Neural cell (in vitro differentiated cells): ENCODE results near the gene INO80C. TPM values are rescaled to one million over a fixed set of nuclear protein-coding genes. Genes with fewer than 3 reads are reported as not detected.

Experiments
- H2AFZ ChIP-seq: fragments of 200-600, 300-800 bp; sonication (generic), shearing (Covaris generic); 2 replicates; pipeline ENCODE4 v1.6.0; 2014; ENCODE audit warnings: low read depth, mild to moderate bottlenecking, antibody characterized with exemption, low read length, moderate library complexity
- H3F3A ChIP-seq: fragments of 200-600 bp; shearing (Covaris generic); 2 replicates; pipeline ENCODE4 v1.6.1; 2016; ENCODE audit warnings: mild to moderate bottlenecking, moderate library complexity, mixed read lengths, antibody characterized with exemption, low read length; ENCODE audit not compliant: insufficient read depth, poor library complexity, severe bottlenecking
- H3K27ac ChIP-seq: fragments of 200-600, 300-800 bp; sonication (generic), shearing (Covaris generic); 2 replicates; pipeline ENCODE4 v1.5.1; 2014; ENCODE audit warnings: mild to moderate bottlenecking, low read length, moderate library complexity
- H3K27me3 ChIP-seq: fragments of 300-800, 200-600 bp; sonication (generic), shearing (Covaris generic); 2 replicates; pipeline ENCODE4 v1.6.0; 2014; ENCODE audit warnings: mild to moderate bottlenecking, low read depth, low read length, moderate library complexity; ENCODE audit not compliant: insufficient read depth
- H3K36me3 ChIP-seq: fragments of 300-800, 200-600 bp; sonication (generic), shearing (Covaris generic); 2 replicates; pipeline ENCODE4 v1.5.1; 2014; ENCODE audit warnings: mild to moderate bottlenecking, antibody characterized with exemption, low read length, moderate library complexity; ENCODE audit not compliant: insufficient read depth
- H3K4me2 ChIP-seq: fragments of 300-800, 200-600 bp; sonication (generic), shearing (Covaris generic); 2 replicates; pipeline ENCODE4 v1.6.0; 2014; ENCODE audit warnings: mild to moderate bottlenecking, low read length
- H3K4me3 ChIP-seq: fragments of 300-800, 200-600 bp; sonication (generic), shearing (Covaris generic); 2 replicates; pipeline ENCODE4 v1.5.1; 2014; ENCODE audit warnings: mild to moderate bottlenecking, low read length, moderate library complexity
- H3K79me2 ChIP-seq: fragments of 200-600 bp; shearing (Covaris generic); replicated peaks from 2 replicates; pipeline ENCODE4 v1.6.0; 2014; ENCODE audit warnings: mild to moderate bottlenecking, low read length, moderate library complexity; ENCODE audit not compliant: insufficient read depth
- H3K9ac ChIP-seq: fragments of 300-800, 200-600 bp; sonication (generic), shearing (Covaris generic); 2 replicates; pipeline ENCODE4 v1.6.1; 2016; ENCODE audit warnings: mild to moderate bottlenecking, low read length, mixed read lengths
- H3K9me2 ChIP-seq: fragments of 200-600 bp; shearing (Covaris generic); 2 replicates; pipeline ENCODE4 v1.6.1; 2016; ENCODE audit warnings: mild to moderate bottlenecking, low read length, mixed read lengths; ENCODE audit not compliant: insufficient read depth
- H3K9me3 ChIP-seq: fragments of 200-600, 300-800 bp; sonication (generic), shearing (Covaris generic); 2 replicates; pipeline ENCODE4 v1.6.1; 2016; ENCODE audit warnings: mild to moderate bottlenecking, mixed run types, low read length, moderate library complexity, mixed read lengths
- H4K20me1 ChIP-seq: fragments of 200-600 bp; shearing (Covaris generic); 2 replicates; pipeline ENCODE4 v1.6.1; 2016; ENCODE audit warnings: mild to moderate bottlenecking, mixed run types; ENCODE audit not compliant: insufficient read depth
- EP300 ChIP-seq: fragments of 450-650 bp; conservative IDR thresholded peaks from 2 replicates; pipeline ENCODE4 v1.6.1; 2014; ENCODE audit warnings: antibody characterized with exemption, mild to moderate bottlenecking, moderate library complexity; ENCODE audit not compliant: poor library complexity, severe bottlenecking
- EZH2 ChIP-seq: fragments of 200-600, 300-800 bp; shearing (Covaris generic), sonication (generic); IDR thresholded peaks from 2 replicates; pipeline ENCODE4 v1.6.1; 2014; ENCODE audit warnings: antibody characterized with exemption, low read length, borderline replicate concordance, mild to moderate bottlenecking; ENCODE audit not compliant: insufficient read depth, poor library complexity, severe bottlenecking
- MXI1 ChIP-seq: fragments of 450-650 bp; conservative IDR thresholded peaks from 2 replicates; pipeline ENCODE4 v1.6.1; 2014; ENCODE audit warnings: antibody characterized with exemption, mild to moderate bottlenecking; ENCODE audit not compliant: poor library complexity, severe bottlenecking
- POLR2AphosphoS5 ChIP-seq: IDR thresholded peaks from 2 replicates; pipeline ENCODE4 v1.6.1; 2012
- RAD21 ChIP-seq: fragments of 450-650 bp; conservative IDR thresholded peaks from 2 replicates; pipeline ENCODE4 v1.6.1; 2014; ENCODE audit warnings: antibody characterized with exemption, mild to moderate bottlenecking, moderate library complexity
- SMC3 ChIP-seq: fragments of 450-650 bp; conservative IDR thresholded peaks from 2 replicates; pipeline ENCODE4 v1.6.1; 2014; ENCODE audit warnings: antibody characterized with exemption, mild to moderate bottlenecking, moderate library complexity; ENCODE audit not compliant: poor library complexity
- TAF1 ChIP-seq: IDR thresholded peaks from 2 replicates; pipeline ENCODE4 v1.6.1; 2012; ENCODE audit warnings: low read depth
- polyA plus RNA-seq: library from polyadenylated mRNA; depleted of rRNA; stranded (reverse); fragments of >200 nt; gene quantifications from 2 replicates; pipeline ENCODE4 v1.2.3, GENCODE V29; 2014
- TF ChIP-seq, protein P1 (sequence below): IDR thresholded peaks from 2 replicates; pipeline ENCODE4 v1.6.1; 2012; ENCODE audit warnings: borderline replicate concordance
- TF ChIP-seq, protein P2 (sequence below): fragments of 450-650 bp; IDR thresholded peaks from 2 replicates; pipeline ENCODE4 v1.5.1; 2014; ENCODE audit warnings: antibody characterized with exemption, mild to moderate bottlenecking, moderate library complexity; ENCODE audit not compliant: poor library complexity, severe bottlenecking

INO80C gene
- polyA plus RNA-seq, 1 donor from 2014 or later = 30.5 TPM

DNA sequence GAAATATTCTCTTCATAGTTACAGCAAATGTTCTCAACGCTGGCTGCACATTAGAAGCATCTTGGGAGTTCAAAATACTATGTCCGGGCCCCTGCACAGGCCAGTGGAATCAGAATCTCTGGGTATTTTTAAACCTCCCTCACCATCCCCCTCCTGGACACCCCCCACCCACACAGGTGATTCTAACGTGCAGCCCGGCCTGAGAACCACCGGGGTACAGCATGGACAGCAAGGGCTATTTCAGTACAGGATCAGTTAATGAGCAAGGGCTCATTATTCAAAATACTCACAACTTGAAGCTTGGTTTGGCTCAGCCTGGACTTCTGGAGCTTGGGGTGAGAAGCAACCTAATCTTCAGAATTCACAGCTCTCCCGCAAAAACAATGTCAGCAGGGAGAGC is 31.4 kb downstream of the INO80C start:
- Histone ChIP-seq H4K20me1 (no peaks in the 10 kb centered on the region), H3K27me3 (no peaks in the 10 kb centered on the region), H3K79me2 (no peaks in the 10 kb centered on the region), H3K4me2 (no peak overlapping the region), H2AFZ (no peak overlapping the region), H3K36me3 (no peaks in the 10 kb centered on the region), H3K4me3 (no peak overlapping the region), H3K9me3 (no peaks in the 10 kb centered on the region), H3K9me2 (no peaks in the 10 kb centered on the region), H3F3A (no peaks in the 10 kb centered on the region), H3K27ac (no peak overlapping the region), H3K9ac (no peak overlapping the region)
- no peak for TF ChIP-seq TAF1
- TF ChIP-seq, protein P1, sequence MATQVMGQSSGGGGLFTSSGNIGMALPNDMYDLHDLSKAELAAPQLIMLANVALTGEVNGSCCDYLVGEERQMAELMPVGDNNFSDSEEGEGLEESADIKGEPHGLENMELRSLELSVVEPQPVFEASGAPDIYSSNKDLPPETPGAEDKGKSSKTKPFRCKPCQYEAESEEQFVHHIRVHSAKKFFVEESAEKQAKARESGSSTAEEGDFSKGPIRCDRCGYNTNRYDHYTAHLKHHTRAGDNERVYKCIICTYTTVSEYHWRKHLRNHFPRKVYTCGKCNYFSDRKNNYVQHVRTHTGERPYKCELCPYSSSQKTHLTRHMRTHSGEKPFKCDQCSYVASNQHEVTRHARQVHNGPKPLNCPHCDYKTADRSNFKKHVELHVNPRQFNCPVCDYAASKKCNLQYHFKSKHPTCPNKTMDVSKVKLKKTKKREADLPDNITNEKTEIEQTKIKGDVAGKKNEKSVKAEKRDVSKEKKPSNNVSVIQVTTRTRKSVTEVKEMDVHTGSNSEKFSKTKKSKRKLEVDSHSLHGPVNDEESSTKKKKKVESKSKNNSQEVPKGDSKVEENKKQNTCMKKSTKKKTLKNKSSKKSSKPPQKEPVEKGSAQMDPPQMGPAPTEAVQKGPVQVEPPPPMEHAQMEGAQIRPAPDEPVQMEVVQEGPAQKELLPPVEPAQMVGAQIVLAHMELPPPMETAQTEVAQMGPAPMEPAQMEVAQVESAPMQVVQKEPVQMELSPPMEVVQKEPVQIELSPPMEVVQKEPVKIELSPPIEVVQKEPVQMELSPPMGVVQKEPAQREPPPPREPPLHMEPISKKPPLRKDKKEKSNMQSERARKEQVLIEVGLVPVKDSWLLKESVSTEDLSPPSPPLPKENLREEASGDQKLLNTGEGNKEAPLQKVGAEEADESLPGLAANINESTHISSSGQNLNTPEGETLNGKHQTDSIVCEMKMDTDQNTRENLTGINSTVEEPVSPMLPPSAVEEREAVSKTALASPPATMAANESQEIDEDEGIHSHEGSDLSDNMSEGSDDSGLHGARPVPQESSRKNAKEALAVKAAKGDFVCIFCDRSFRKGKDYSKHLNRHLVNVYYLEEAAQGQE = no peak
- TF ChIP-seq POLR2AphosphoS5 = no peak
- TF ChIP-seq, protein P2, sequence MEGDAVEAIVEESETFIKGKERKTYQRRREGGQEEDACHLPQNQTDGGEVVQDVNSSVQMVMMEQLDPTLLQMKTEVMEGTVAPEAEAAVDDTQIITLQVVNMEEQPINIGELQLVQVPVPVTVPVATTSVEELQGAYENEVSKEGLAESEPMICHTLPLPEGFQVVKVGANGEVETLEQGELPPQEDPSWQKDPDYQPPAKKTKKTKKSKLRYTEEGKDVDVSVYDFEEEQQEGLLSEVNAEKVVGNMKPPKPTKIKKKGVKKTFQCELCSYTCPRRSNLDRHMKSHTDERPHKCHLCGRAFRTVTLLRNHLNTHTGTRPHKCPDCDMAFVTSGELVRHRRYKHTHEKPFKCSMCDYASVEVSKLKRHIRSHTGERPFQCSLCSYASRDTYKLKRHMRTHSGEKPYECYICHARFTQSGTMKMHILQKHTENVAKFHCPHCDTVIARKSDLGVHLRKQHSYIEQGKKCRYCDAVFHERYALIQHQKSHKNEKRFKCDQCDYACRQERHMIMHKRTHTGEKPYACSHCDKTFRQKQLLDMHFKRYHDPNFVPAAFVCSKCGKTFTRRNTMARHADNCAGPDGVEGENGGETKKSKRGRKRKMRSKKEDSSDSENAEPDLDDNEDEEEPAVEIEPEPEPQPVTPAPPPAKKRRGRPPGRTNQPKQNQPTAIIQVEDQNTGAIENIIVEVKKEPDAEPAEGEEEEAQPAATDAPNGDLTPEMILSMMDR = no peak
- TF ChIP-seq MXI1 = no peak
- TF ChIP-seq RAD21 = no peak
- TF ChIP-seq SMC3 = no peak
- no peak for TF ChIP-seq EZH2
- TF ChIP-seq EP300 = no peak

DNA sequence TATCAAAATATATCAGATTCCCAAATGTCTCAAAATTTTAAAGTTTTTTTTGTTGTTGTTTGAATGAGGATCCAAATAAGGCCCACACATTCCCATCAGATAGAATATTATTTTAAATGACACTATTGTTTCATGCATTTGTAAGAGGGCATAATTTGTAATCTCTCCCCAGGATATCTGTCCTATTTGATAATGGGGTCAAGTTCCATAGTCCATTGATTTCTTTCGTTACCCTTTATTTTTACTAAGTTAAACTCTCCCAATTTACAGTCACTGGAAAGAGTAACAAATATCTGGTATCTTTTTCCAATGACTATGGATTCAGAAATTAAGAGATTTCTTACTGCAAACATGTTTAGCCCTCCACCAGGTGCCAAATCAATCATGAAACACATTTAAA is 32.4 kb downstream of the INO80C start:
- TF ChIP-seq RAD21 (no peak), MXI1 (no peak), EZH2 (no peak), EP300 (no peak), POLR2AphosphoS5 (no peak), TAF1 (no peak), SMC3 (no peak)
- TF ChIP-seq, protein P1 = no peak
- TF ChIP-seq, protein P2 = no peak
- no peak overlapping the region for H3K4me2 ChIP-seq
- H3K9me3 ChIP-seq = no peaks in the 10 kb centered on the region
- H3K9ac ChIP-seq = no peak overlapping the region
- H4K20me1 ChIP-seq = no peaks in the 10 kb centered on the region
- no peak overlapping the region for H2AFZ ChIP-seq
- no peaks in the 10 kb centered on the region for H3F3A ChIP-seq
- H3K27ac ChIP-seq = no peak overlapping the region
- no peaks in the 10 kb centered on the region for H3K36me3 ChIP-seq
- no peaks in the 10 kb centered on the region for H3K9me2 ChIP-seq
- no peaks in the 10 kb centered on the region for H3K79me2 ChIP-seq
- H3K27me3 ChIP-seq = no peaks in the 10 kb centered on the region
- H3K4me3 ChIP-seq = no peak overlapping the region
